A673 (cell line): ENCODE measurements around the gene AJM1. TPM values are rescaled to one million over a fixed set of nuclear protein-coding genes. Genes with fewer than 3 reads are reported as not detected.

Source experiments
- BruUV-seq: library from RNA; stranded (reverse); fragments of 400-500 nt; replicated peaks from 2 replicates; lab custom pipeline; 2021; lab: Mats Ljungman, UMichigan
- CTCF ChIA-PET: fragments of 300-600 bp; sonication (Branson Sonifier 250); formaldehyde crosslinking; loops from one replicate; lab custom pipeline; 2022; ENCODE audit warnings: antibody characterized with exemption; lab: Charles Lee
- POLR2A ChIA-PET: fragments of 300-600 bp; sonication (Branson Sonifier 250); formaldehyde crosslinking; loops from one replicate; lab custom pipeline; 2022; ENCODE audit warnings: antibody characterized with exemption; ENCODE audit not compliant: low non-redundant PET; lab: Charles Lee
- DNase-seq: peaks from one replicate; pipeline ENCODE4 v3.0.0-alpha.2; 2015; ENCODE audit warnings: low spot score
- H3K27ac ChIP-seq: fragments of 200-600 bp; sonication (generic); 2 replicates; pipeline ENCODE4 v1.5.1; 2016; ENCODE audit warnings: mixed run types, low read depth, mild to moderate bottlenecking, mixed read lengths, antibody characterized with exemption, low read length; ENCODE audit not compliant: poor library complexity, severe bottlenecking
- H3K27me3 ChIP-seq: fragments of 200-600 bp; sonication (generic); replicated peaks from 2 replicates; pipeline ENCODE4 v1.6.1; 2017; ENCODE audit warnings: mixed run types, low read depth, mild to moderate bottlenecking, mixed read lengths, antibody characterized with exemption, low read length; ENCODE audit not compliant: insufficient read depth, poor library complexity
- H3K36me3 ChIP-seq: fragments of 200-600 bp; sonication (generic); 2 replicates; pipeline ENCODE4 v1.6.1; 2016; ENCODE audit warnings: mixed run types, mild to moderate bottlenecking, mixed read lengths, antibody characterized with exemption, low read length; ENCODE audit not compliant: insufficient read depth, poor library complexity, severe bottlenecking
- H3K4me1 ChIP-seq: fragments of 200-600 bp; sonication (generic); 2 replicates; pipeline ENCODE4 v1.6.1; 2017; ENCODE audit warnings: mixed run types, mild to moderate bottlenecking, mixed read lengths, antibody characterized with exemption, low read length; ENCODE audit not compliant: insufficient read depth, poor library complexity, severe bottlenecking
- H3K4me3 ChIP-seq: fragments of 200-600 bp; sonication (generic); 2 replicates; pipeline ENCODE4 v1.5.1; 2016; ENCODE audit warnings: low read depth, mixed run types, mild to moderate bottlenecking, mixed read lengths, low read length; ENCODE audit not compliant: poor library complexity, severe bottlenecking
- H3K9me3 ChIP-seq: fragments of 200-600 bp; sonication (generic); 2 replicates; pipeline ENCODE4 v1.6.1; 2016; ENCODE audit warnings: mixed run types, low read depth, mild to moderate bottlenecking, mixed read lengths, antibody characterized with exemption, low read length; ENCODE audit not compliant: poor library complexity, severe bottlenecking
- EZH2 ChIP-seq: fragments of 200-600 bp; sonication (generic); IDR thresholded peaks from 2 replicates; pipeline ENCODE4 v1.6.1; 2017; ENCODE audit warnings: borderline replicate concordance, low read depth, mild to moderate bottlenecking, mixed read lengths, antibody characterized with exemption, low read length; ENCODE audit not compliant: poor library complexity, severe bottlenecking
- intact Hi-C: fragments of 100-400 bp; cut with micrococcal nuclease; formaldehyde crosslinking; loops from one replicate; pipeline ENCODE4 v1.10.0; 2022; ENCODE audit not compliant: unreplicated experiment
- total RNA-seq: library from RNA; stranded (reverse); gene quantifications from 2 replicates; pipeline ENCODE4 v1.2.3, GENCODE V29; 2021
- TF ChIP-seq, protein P1 (sequence below): fragments of 300-800, 200-600 bp; sonication (generic); conservative IDR thresholded peaks from 2 replicates; pipeline ENCODE4 v1.5.1; 2017; ENCODE audit warnings: low read depth, mild to moderate bottlenecking, antibody characterized with exemption, low read length, moderate library complexity, mixed read lengths

Gene AJM1
- total RNA-seq, 1 experiment from 2014 or later, result 2.0 TPM

DNA sequence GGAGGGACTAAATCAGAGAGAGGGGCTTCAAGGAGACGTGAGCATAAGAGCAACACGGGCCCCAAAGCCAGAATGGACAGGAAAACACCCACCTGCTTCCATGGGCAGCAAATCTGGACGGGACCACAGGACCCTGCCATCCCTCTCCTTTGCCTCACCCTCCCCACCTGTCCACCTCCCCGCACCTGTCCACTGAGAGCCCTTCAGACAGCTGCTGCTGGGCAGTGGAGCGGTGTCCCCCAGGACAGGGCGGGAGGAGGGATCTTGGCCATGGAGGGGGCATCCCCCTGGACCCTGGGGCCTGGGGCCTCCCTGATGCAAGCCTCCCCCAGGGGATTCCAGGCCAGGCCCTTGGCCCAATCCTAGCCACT lies 43.6 kb upstream of the AJM1 start:
- DNase-seq, result no peak
- intact Hi-C loops, result no loop called here
- no peaks in the 10 kb centered on the region for H3K36me3 ChIP-seq
- no peak overlapping the region for H3K4me3 ChIP-seq
- H3K27ac ChIP-seq, result no peak overlapping the region
- H3K4me1 ChIP-seq, result peaks cover 22% of the 10 kb centered on the region
- BruUV-seq, result no TSS peak
- no peaks in the 10 kb centered on the region for H3K9me3 ChIP-seq
- no peaks in the 10 kb centered on the region for H3K27me3 ChIP-seq
- TF ChIP-seq, protein P1, sequence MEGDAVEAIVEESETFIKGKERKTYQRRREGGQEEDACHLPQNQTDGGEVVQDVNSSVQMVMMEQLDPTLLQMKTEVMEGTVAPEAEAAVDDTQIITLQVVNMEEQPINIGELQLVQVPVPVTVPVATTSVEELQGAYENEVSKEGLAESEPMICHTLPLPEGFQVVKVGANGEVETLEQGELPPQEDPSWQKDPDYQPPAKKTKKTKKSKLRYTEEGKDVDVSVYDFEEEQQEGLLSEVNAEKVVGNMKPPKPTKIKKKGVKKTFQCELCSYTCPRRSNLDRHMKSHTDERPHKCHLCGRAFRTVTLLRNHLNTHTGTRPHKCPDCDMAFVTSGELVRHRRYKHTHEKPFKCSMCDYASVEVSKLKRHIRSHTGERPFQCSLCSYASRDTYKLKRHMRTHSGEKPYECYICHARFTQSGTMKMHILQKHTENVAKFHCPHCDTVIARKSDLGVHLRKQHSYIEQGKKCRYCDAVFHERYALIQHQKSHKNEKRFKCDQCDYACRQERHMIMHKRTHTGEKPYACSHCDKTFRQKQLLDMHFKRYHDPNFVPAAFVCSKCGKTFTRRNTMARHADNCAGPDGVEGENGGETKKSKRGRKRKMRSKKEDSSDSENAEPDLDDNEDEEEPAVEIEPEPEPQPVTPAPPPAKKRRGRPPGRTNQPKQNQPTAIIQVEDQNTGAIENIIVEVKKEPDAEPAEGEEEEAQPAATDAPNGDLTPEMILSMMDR, result no peak
- TF ChIP-seq EZH2, result no peak
- ChIA-PET POLR2A (no interaction called here), CTCF (no interaction called here)

DNA sequence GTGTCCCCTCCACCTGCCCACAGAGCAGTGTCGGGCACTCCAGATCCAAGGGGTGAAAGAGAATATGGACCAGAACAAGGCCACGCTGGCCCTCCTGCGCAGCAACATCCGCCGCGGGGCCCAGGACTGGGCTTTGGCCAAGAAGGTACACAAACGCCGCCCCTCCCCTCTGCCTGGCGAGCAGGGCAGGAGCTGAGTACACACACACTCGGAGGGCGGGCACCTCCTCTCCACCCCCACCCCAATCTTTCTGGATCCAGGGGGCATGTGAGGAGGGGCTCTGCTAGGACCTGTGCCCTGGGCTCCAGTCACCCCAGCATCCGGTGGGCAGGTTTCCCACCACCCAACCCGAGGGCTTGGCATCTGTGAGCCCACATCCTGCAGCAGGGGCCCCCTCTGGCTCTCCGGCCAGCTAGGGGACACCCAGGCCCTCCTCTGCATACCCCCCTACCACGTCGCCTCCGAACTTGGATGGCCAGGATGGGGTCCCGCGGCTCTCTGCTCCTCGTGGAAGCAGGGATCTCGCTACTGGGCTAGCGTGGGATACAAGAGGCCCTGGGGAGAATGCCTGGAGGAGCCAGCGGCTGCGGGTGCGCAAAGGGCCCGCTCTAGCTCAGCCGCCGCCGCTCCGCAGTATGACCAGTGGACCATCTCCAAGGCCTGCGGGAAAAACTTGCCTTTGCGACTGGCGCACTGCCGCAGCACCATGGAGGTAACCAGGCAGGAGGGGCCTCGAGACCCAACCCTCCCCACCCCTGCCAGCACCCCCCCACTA lies 43.0 kb upstream of the AJM1 start:
- Histone ChIP-seq H3K27ac (no peak overlapping the region), H3K27me3 (no peaks in the 10 kb centered on the region), H3K4me1 (peaks cover 22% of the 10 kb centered on the region), H3K9me3 (no peaks in the 10 kb centered on the region), H3K4me3 (peak overlapping the region; percentile 55), H3K36me3 (no peaks in the 10 kb centered on the region)
- TF ChIP-seq, protein P1, result no peak
- no peak for TF ChIP-seq EZH2
- no peak for DNase-seq
- ChIA-PET CTCF (interaction anchor here (0.6 to 0.7 kb wide), 2 partner anchors 442 to 513 kb away, joined by 5 to 13 read pairs; partner anchors contain the start of gene TUBB4B), POLR2A (no interaction called here)
- intact Hi-C loops, result no loop called here
- no TSS peak for BruUV-seq

DNA sequence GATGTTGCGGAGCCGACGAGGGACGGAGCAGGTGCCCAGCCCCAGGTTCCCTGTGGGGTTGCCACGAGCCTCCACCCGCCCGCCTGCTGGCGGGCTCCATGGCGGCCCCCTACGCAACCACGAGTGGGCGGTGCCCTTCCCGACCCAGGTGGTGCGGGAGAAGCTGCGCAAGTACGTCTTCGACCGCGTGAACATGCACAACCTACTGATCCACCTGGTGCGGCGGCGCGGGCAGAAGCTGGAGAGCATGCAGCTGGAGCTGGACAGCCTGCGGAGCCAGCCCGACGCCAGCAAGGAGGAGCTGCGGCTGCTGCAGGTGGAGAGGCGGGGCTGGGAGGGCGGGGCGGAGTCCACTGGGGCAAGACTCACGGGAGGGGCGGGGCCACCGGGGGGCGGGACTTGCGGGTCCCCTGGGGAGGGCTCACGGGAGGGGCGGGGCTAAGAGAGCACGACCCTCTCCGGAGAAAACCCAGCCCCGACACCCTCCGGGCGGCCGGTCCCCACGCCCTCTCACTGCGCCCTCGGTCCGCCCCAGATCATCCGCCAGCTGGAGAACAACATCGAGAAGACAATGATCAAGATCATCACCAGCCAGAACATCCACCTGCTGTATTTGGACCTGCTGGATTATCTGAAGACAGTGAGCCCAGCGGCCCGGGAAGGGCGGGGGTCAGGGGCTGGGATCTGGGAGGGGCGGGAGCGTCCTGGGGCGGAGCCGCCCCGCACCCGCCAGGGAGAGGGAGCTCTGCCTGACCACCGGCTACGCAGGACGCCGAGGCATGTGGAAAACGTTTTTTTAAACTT lies 42.2 kb upstream of the AJM1 start:
- POLR2A ChIA-PET, result no interaction called here
- Histone ChIP-seq H3K4me3 (peak overlapping the region; percentile 55), H3K4me1 (peaks cover 22% of the 10 kb centered on the region), H3K36me3 (no peaks in the 10 kb centered on the region), H3K27me3 (no peaks in the 10 kb centered on the region), H3K27ac (no peak overlapping the region), H3K9me3 (no peaks in the 10 kb centered on the region)
- no peak for TF ChIP-seq EZH2
- TF ChIP-seq, protein P1, result no peak
- peak; percentile 86 for DNase-seq
- CTCF ChIA-PET, result interaction anchor here (0.6 to 0.7 kb wide), 2 partner anchors 441 to 514 kb away, joined by 5 to 13 read pairs; partner anchors contain the start of gene TUBB4B
- BruUV-seq, result no TSS peak
- intact Hi-C loops, result loop anchor here (5.0 kb wide), 1 partner anchor 42 kb away; the partner anchor contains the start of gene AJM1
